Right atrium auricular region (tissue), 2 donors: Measurements from ENCODE around the gene CTDSPL. TPM values are rescaled to one million over a fixed set of nuclear protein-coding genes. Genes with fewer than 3 reads are reported as not detected.
A peak's percentile ranks its signal among the peaks of the same experiment; 100 is the strongest.
"Not testable (repeated sequence)": the region's sequence is repeated elsewhere in the genome, so short reads cannot be mapped to it uniquely, and the experiment has no call there.

ENCODE experiments used
- DNase-seq: peaks from one replicate; pipeline ENCODE4 v3.0.0-alpha.2; 2019; ENCODE audit warnings: low spot score
- H3K27ac ChIP-seq, 2 donors: fragments of 200-600 bp; sonication (generic); 1 replicate in 1 of 2; 2 replicates in 1 of 2; pipeline ENCODE4 v1.5.1; 2016 to 2019
- H3K27me3 ChIP-seq, 2 donors: fragments of 200-600 bp; sonication (generic); one replicate each; pipeline versions ENCODE4 v1.5.1 to v1.6.0; 2017 to 2019
- H3K36me3 ChIP-seq: fragments of 200-600 bp; sonication (generic); one replicate; pipeline ENCODE4 v1.5.1; 2016
- H3K4me1 ChIP-seq, 2 donors: fragments of 200-600 bp; sonication (generic); one replicate each; pipeline versions ENCODE4 v1.5.1 to v1.6.0; 2017 to 2019
- H3K4me3 ChIP-seq, 2 donors: fragments of 200-600 bp; sonication (generic); 1 replicate in 1 of 2; 2 replicates in 1 of 2; pipeline ENCODE4 v1.5.1; 2017 to 2019; ENCODE audit warnings: mild to moderate bottlenecking in 1 of 2, moderate library complexity in 1 of 2
- H3K9me3 ChIP-seq, 2 donors: fragments of 200-600 bp; sonication (generic); one replicate each; pipeline ENCODE4 v1.5.1; 2019
- total RNA-seq, 2 donors: library from RNA; depleted of rRNA; stranded (reverse); fragments of >200 nt; gene quantifications; one replicate each; pipeline ENCODE4 v1.1.0, GENCODE V29; 2016
- TF ChIP-seq, protein P1 (sequence below), 2 donors: fragments of 200-600 bp; sonication (generic); IDR thresholded peaks; one replicate each; pipeline ENCODE4 v1.5.1; 2019; ENCODE audit warnings: antibody characterized with exemption in 2 of 2

Gene CTDSPL, protein sequence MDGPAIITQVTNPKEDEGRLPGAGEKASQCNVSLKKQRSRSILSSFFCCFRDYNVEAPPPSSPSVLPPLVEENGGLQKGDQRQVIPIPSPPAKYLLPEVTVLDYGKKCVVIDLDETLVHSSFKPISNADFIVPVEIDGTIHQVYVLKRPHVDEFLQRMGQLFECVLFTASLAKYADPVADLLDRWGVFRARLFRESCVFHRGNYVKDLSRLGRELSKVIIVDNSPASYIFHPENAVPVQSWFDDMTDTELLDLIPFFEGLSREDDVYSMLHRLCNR
- 10 to 100 TPM; 35.1 to 58.4 TPM for total RNA-seq

GRCh38 chr3:37861620-37862041, at the start of gene CTDSPL:
Gene CTDSPL (plus strand): TSS chr3:37861880. CDS start chr3:37862200, 320 bp downstream.
- Histone ChIP-seq H3K27ac (peak within 1 kb of the TSS; percentile 88 to 90), H3K36me3 (no peaks in the 10 kb centered on the region), H3K9me3 (no peaks in the 10 kb centered on the region), H3K4me1 (peaks cover 0 to 44% of the 10 kb centered on the region in 2 donors), H3K4me3 (peak within 1 kb of the TSS; percentile 76 to 79), H3K27me3 (no peaks in the 10 kb centered on the region)
- TF ChIP-seq, protein P1, sequence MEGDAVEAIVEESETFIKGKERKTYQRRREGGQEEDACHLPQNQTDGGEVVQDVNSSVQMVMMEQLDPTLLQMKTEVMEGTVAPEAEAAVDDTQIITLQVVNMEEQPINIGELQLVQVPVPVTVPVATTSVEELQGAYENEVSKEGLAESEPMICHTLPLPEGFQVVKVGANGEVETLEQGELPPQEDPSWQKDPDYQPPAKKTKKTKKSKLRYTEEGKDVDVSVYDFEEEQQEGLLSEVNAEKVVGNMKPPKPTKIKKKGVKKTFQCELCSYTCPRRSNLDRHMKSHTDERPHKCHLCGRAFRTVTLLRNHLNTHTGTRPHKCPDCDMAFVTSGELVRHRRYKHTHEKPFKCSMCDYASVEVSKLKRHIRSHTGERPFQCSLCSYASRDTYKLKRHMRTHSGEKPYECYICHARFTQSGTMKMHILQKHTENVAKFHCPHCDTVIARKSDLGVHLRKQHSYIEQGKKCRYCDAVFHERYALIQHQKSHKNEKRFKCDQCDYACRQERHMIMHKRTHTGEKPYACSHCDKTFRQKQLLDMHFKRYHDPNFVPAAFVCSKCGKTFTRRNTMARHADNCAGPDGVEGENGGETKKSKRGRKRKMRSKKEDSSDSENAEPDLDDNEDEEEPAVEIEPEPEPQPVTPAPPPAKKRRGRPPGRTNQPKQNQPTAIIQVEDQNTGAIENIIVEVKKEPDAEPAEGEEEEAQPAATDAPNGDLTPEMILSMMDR (IDR thresholded peaks at IDR 0.05): no peak
- no peak for DNase-seq

DNA sequence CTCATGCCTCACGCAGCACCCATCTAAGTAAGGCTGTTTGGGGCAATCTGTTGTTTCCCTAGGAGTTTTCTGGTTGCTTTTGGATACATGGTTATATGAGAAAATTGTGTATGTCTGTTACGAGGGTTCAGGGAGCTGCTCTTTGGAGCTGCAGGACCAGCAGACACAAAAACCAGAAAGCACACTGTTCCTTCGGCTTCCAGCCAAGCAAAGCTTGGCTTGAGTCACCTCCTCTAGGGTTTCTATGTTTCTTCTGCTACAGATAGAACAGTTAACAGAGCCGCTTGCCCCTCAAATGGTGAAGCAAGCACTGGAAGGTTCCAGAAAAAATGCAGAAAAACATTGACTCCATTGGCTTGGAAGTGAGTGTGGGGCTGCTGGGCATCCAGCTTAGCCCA, 49.2 kb upstream of the CTDSPL start:
- TF ChIP-seq, protein P1 (IDR thresholded peaks at IDR 0.05): no peak
- H3K4me1 ChIP-seq: peaks cover 0 to 39% of the 10 kb centered on the region in 2 donors
- H3K36me3 ChIP-seq: peaks cover 5% of the 10 kb centered on the region
- DNase-seq: no peak
- no peaks in the 10 kb centered on the region for H3K9me3 ChIP-seq
- H3K4me3 ChIP-seq: no peak overlapping the region
- H3K27me3 ChIP-seq: no peaks in the 10 kb centered on the region
- peak overlapping the region; percentile 23 to 46 for H3K27ac ChIP-seq

DNA sequence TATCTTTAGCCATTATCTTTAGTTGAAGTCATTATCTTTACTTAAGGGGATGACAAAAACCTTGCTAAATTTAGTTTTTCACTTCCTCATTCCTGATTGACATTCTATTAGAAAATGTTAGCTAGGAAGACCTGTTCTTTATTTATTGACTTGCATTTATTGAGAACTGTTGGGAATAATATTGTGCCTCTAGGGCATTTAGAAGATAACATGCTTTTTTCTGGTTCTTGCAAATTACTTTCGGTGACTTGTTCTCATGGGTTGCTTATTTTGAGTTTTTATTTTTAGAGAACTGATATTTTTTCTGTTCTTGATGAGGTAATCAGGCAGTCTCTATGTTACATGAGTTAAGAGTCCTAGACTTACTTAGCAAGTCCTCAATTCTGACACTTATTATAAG, 48.3 kb upstream of the CTDSPL start:
- Histone ChIP-seq H3K4me1 (peaks cover 0 to 39% of the 10 kb centered on the region in 2 donors), H3K27me3 (no peaks in the 10 kb centered on the region), H3K27ac (no peak overlapping the region), H3K36me3 (peaks cover 5% of the 10 kb centered on the region), H3K4me3 (no peak overlapping the region), H3K9me3 (no peaks in the 10 kb centered on the region)
- no peak for DNase-seq
- TF ChIP-seq, protein P1 (IDR thresholded peaks at IDR 0.05): no peak

- Histone ChIP-seq H3K4me3 (no peak overlapping the region), H3K36me3 (peaks cover 11% of the 10 kb centered on the region), H3K27me3 (no peaks in the 10 kb centered on the region), H3K4me1 (peaks cover 0 to 39% of the 10 kb centered on the region in 2 donors), H3K27ac (no peak overlapping the region), H3K9me3 (no peaks in the 10 kb centered on the region)
- TF ChIP-seq, protein P1 (IDR thresholded peaks at IDR 0.05): peak in 1 of 2 donors; percentile 54
- no peak for DNase-seq
Observed at GRCh38 chr3:37814547-37814946, 47.1 kb upstream of the CTDSPL start.

- H3K4me1 ChIP-seq: peaks cover 0 to 36% of the 10 kb centered on the region in 2 donors
- not testable (repeated sequence) for H3K9me3 ChIP-seq, H3K27ac ChIP-seq, H3K27me3 ChIP-seq, H3K4me3 ChIP-seq, DNase-seq
- peaks cover 11% of the 10 kb centered on the region for H3K36me3 ChIP-seq
Observed at GRCh38 chr3:37815156-37815555, 46.5 kb upstream of the CTDSPL start.

- DNase-seq: no peak
- H3K27me3 ChIP-seq: no peaks in the 10 kb centered on the region
- peaks cover 0 to 25% of the 10 kb centered on the region in 2 donors for H3K4me1 ChIP-seq
- H3K9me3 ChIP-seq: no peaks in the 10 kb centered on the region
- peaks cover 11% of the 10 kb centered on the region for H3K36me3 ChIP-seq
- TF ChIP-seq, protein P1 (IDR thresholded peaks at IDR 0.05): no peak
- H3K4me3 ChIP-seq: no peak overlapping the region
- no peak overlapping the region for H3K27ac ChIP-seq
Observed at GRCh38 chr3:37816271-37816670, 45.4 kb upstream of the CTDSPL start.
